Measurements from ENCODE around the gene CAMK2G. TPM values are rescaled to one million over a fixed set of nuclear protein-coding genes. Genes with fewer than 3 reads are reported as not detected.

The CAMK2G gene
- total RNA-seq, result 19.6 and 21.9 TPM in 2 replicates

DNA sequence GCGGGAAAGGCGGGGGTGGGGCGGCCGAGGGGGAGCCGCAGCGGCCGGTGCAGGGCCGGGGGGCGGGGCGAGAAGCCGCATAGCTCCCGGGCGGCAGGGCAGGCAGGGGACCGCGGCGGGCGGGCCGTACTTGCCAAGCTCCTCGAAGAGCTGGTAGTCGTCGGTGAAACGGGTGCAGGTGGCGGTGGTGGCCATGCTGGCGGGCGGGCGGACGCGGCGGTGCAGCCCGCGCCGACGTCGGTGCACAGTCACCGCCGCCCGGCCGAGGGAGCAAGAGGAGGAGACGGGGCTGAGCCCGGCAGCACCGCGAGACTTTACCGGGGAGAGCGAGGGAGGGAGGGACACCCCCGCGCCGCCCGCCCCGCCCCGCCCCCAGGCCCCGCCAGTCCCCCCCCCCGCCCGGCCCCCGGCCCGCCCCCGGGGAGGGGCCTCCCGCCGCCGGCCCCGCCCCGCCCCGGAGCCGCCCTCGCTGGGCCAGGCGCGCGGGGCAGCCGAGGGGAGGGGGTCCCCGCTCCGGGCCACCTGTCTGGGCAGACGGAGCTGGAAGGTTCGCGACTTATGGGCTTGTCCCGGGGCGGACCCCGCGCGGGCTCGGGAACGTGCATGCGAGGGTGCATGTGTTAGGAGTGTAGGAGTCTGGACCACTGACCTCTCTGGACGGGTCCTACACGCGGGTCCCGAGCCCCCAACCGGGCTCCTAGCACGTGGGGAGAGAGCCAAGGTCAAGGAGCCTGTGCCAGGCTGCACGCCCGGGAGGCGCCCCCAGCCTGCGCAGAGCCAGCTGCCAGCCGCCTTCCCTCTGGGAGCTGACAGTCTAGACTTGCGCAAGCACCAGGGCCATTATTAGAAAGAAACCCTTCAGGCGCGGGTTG is at the start of gene CAMK2G:
Gene CAMK2G, minus strand, starts transcription at position 289 of the 872 bp plus-strand sequence. Its CDS starts 94 bp downstream, at position 195.

GRCh38 chr10:73910764-73911552 is 36.6 kb upstream of the CAMK2G start, which contains the start of gene PLAU:
Gene PLAU (plus strand): TSS chr10:73911132. CDS start chr10:73911556, 424 bp downstream.

DNA sequence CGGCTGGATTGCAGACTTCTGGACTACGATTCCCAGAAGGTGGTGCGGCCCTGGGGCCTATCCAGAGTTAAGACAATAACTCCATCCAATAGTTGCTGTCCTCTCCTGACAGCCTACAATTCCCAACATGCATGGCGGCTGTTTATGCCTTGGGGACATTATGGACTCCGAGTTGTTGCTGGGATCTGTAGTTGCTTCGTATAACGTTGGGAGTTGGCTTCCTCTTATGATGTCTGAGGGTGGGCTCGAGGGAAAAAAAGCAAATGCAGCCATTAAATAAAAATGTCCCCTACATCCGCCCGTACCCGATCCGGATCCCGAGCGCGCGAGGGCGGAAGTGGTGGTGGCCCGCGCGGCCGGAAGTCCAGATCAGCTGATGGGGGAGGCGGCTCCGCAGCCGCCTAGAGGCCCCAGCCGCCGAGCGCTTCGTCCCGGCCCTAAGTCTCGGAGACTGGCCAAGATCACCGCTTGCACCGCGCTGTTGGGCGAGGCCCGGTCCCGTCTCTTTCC is 89.1 kb downstream of the CAMK2G start, which contains the start of gene ZSWIM8:
Gene ZSWIM8, plus strand, starts transcription at position 396 of the 510 bp plus-strand sequence. CDS start 273 bp downstream, outside the sequence.

GRCh38 chr10:73781879-73782748 is 92.2 kb downstream of the CAMK2G start, which contains the start of gene CHCHD1:
Gene CHCHD1 (plus strand): TSS chr10:73782048. CDS start chr10:73782076, 28 bp downstream.

Other genes starting within 250 kb of the CAMK2G start
- gene MYOZ1, start 233.1 kb downstream of the CAMK2G start, total RNA-seq, result 0.09 and 0.14 TPM in 2 replicates
- not detected in 2 replicates for gene SYNPO2L, start 218.5 kb downstream of the CAMK2G start, total RNA-seq
- gene AGAP5, start 176.4 kb downstream of the CAMK2G start, total RNA-seq, result 2.6 and 4.0 TPM in 2 replicates
- gene SEC24C, start 130.2 kb downstream of the CAMK2G start, total RNA-seq, result 45.5 and 54.3 TPM in 2 replicates
- gene CHCHD1, start 92.5 kb downstream of the CAMK2G start, total RNA-seq, result 22.2 and 25.9 TPM in 2 replicates
- gene ZSWIM8, start 88.9 kb downstream of the CAMK2G start, total RNA-seq, result 42.7 and 58.5 TPM in 2 replicates
- 8.4 and 13.4 TPM in 2 replicates for gene NDST2, start 63.0 kb downstream of the CAMK2G start, total RNA-seq
- gene PLAU, start 36.6 kb upstream of the CAMK2G start, total RNA-seq, result 36.7 and 143 TPM in 2 replicates
- 163 and 174 TPM in 2 replicates for gene VCL, start 123.6 kb upstream of the CAMK2G start, total RNA-seq

Data from smooth muscle cell of bladder (primary cell).